CD4-positive, alpha-beta memory T cell (primary cell): Measurements from ENCODE around the gene BABAM2. TPM values are rescaled to one million over a fixed set of nuclear protein-coding genes. Genes with fewer than 3 reads are reported as not detected.
A peak's percentile ranks its signal among the peaks of the same experiment; 100 is the strongest.

Experiments used
- CTCF ChIA-PET: fragments of 350-600 bp; sonication (Branson Sonifier 250); formaldehyde crosslinking; loops from one replicate; lab custom pipeline; 2021; ENCODE audit warnings: inconsistent platforms; ENCODE audit not compliant: partially characterized antibody; lab: Charles Lee
- POLR2A ChIA-PET: fragments of 350-600 bp; sonication (Branson Sonifier 250); formaldehyde crosslinking; loops from one replicate; lab custom pipeline; 2021; ENCODE audit not compliant: partially characterized antibody; lab: Charles Lee
- DNase-seq, 5 donors: peaks; one replicate each; pipeline versions ENCODE4 v3.0.0 to v3.0.0-alpha.2; 2020 to 2022; ENCODE audit warnings: mixed read lengths in 1 of 5
- H3K27ac ChIP-seq: one replicate; pipeline ENCODE4 v1.7.0; 2013; ENCODE audit warnings: low read depth, low read length
- H3K27me3 ChIP-seq: 2 replicates; pipeline ENCODE4 v1.7.0; 2013; ENCODE audit warnings: mild to moderate bottlenecking, low read length, moderate library complexity; ENCODE audit not compliant: insufficient read depth
- H3K36me3 ChIP-seq: 2 replicates; pipeline ENCODE4 v1.7.0; 2013; ENCODE audit warnings: mild to moderate bottlenecking, low read length, moderate library complexity; ENCODE audit not compliant: insufficient read depth
- H3K4me1 ChIP-seq: 2 replicates; pipeline ENCODE4 v1.7.0; 2013; ENCODE audit warnings: mild to moderate bottlenecking, low read length, moderate library complexity; ENCODE audit not compliant: insufficient read depth
- H3K4me3 ChIP-seq, 2 donors: one replicate each; pipeline ENCODE4 v1.7.0; 2013; ENCODE audit warnings: low read length in 2 of 2, mild to moderate bottlenecking in 1 of 2
- H3K9me3 ChIP-seq, 2 donors: one replicate each; pipeline ENCODE4 v1.7.0; 2013; ENCODE audit warnings: low read length in 2 of 2, control low read depth in 1 of 2; ENCODE audit not compliant: control insufficient read depth in 1 of 2
- H3K27ac Mint-ChIP-seq, 7 donors: one replicate each; pipeline ENCODE4 v1.8.0; 2020 to 2021; ENCODE audit warnings: mixed read lengths in 7 of 7, mild to moderate bottlenecking in 6 of 7, inconsistent platforms in 3 of 7, moderate library complexity in 3 of 7
- H3K27me3 Mint-ChIP-seq, 2 donors: one replicate each; pipeline ENCODE4 v1.8.0; 2020 to 2021; ENCODE audit warnings: mixed read lengths in 2 of 2
- H3K36me3 Mint-ChIP-seq, 2 donors: one replicate each; pipeline ENCODE4 v1.8.0; 2020 to 2021; ENCODE audit warnings: mixed read lengths in 2 of 2, inconsistent platforms in 1 of 2, mild to moderate bottlenecking in 1 of 2
- H3K4me1 Mint-ChIP-seq, 4 donors: one replicate each; pipeline ENCODE4 v1.8.0; 2020 to 2021; ENCODE audit warnings: mixed read lengths in 4 of 4, mild to moderate bottlenecking in 1 of 4
- H3K4me3 Mint-ChIP-seq, 8 donors: one replicate each; pipeline ENCODE4 v1.8.0; 2020 to 2021; ENCODE audit warnings: mixed read lengths in 8 of 8, mild to moderate bottlenecking in 7 of 8, moderate library complexity in 6 of 8, inconsistent platforms in 3 of 8
- H3K9me3 Mint-ChIP-seq, 8 donors: one replicate each; pipeline ENCODE4 v1.8.0; 2020 to 2021; ENCODE audit warnings: mixed read lengths in 8 of 8, mild to moderate bottlenecking in 5 of 8, inconsistent platforms in 3 of 8, moderate library complexity in 1 of 8
- intact Hi-C: fragments of 100-400 bp; cut with micrococcal nuclease; formaldehyde crosslinking; loops from one replicate; pipeline ENCODE4 v1.15.1; 2023
- polyA plus RNA-seq, 2 donors: library from polyadenylated mRNA; unstranded; fragments of 300-500 nt; fragmentation: Illumina TruSeq; gene quantifications; one replicate each; pipeline ENCODE4 v1.2.3, GENCODE V29; 2021
- total RNA-seq, 2 experiments: library from RNA; stranded (reverse); gene quantifications; one replicate each; pipeline ENCODE4 v1.2.3, GENCODE V29; 2021

BABAM2 gene
- total and polyA plus RNA-seq, 4 experiments from 2014 or later: 37.3 to 60.1 (median 48.2) TPM

DNA sequence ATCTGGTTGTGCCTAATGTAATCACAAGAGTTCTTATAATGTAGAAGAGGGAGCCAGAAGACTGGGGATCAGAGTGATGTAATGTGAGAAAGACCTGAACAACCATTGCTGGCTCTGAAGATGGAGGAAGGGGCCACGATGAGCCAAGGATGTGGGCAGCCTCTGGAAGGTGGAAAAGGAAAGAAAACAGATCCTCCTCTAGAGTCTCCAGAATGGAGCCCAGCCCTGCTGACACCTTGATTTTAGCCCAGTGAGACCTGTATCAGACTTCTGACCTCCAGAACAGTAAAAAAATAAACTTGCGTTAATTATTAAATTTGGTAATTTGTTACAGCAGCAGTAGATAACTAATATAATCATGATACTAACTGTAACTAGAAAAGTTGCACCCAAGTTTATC lies 3.4 kb upstream of the BABAM2 start:
- Histone ChIP-seq H3K4me1 (peaks cover 25% of the 10 kb centered on the region), H3K9me3 (no peaks in the 10 kb centered on the region), H3K4me3 (no peak overlapping the region), H3K27me3 (no peaks in the 10 kb centered on the region), H3K27ac (no peak overlapping the region), H3K36me3 (no peaks in the 10 kb centered on the region)
- Mint-ChIP-seq H3K9me3 (peaks cover 0 to 9% (median 0%) of the 10 kb centered on the region in 8 donors), H3K4me3 (peak overlapping the region in 1 of 8 donors; percentile 15), H3K36me3 (peaks cover 0 to 17% of the 10 kb centered on the region in 2 donors), H3K4me1 (peaks cover 9 to 28% (median 23%) of the 10 kb centered on the region in 4 donors), H3K27ac (peak overlapping the region in 1 of 7 donors; percentile 61), H3K27me3 (peaks cover 1 to 5% of the 10 kb centered on the region in 2 donors)
- POLR2A ChIA-PET: no interaction called here
- CTCF ChIA-PET: no interaction called here
- intact Hi-C loops: no loop called here
- no peak for DNase-seq

DNA sequence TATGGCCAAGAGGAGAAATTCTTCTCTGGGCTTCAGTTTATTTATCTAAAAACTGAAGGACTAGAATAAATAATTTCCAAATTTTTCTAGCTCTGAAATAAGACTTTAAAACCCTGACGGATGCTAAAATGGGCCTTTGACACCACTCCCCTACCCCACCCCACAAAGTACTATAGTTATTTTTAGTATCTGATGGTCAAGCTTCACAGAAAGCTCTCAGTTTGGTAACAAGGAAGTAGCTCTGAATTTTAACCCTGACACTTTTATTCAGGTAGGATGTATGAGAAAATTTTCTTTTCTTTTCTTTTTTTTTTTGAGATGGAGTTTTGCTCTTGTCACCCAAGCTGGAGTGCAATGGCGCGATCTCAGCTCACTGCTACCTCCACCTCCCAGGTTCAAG lies 2.7 kb upstream of the BABAM2 start:
- H3K4me3 ChIP-seq: no peak overlapping the region
- ChIA-PET CTCF (no interaction called here), POLR2A (interaction anchor here (1.2 kb wide), 1 partner anchor 16 kb away, joined by 3 read pairs; no protein-coding TSS in a partner anchor)
- Mint-ChIP-seq H3K4me3 (no peak overlapping the region), H3K36me3 (peaks cover 0 to 17% of the 10 kb centered on the region in 2 donors), H3K27me3 (peaks cover 1 to 5% of the 10 kb centered on the region in 2 donors), H3K9me3 (peaks cover 0 to 9% (median 0%) of the 10 kb centered on the region in 8 donors), H3K4me1 (peaks cover 12 to 35% (median 29%) of the 10 kb centered on the region in 4 donors), H3K27ac (no peak overlapping the region)
- intact Hi-C loops: no loop called here
- H3K27ac ChIP-seq: no peak overlapping the region
- H3K9me3 ChIP-seq: no peaks in the 10 kb centered on the region
- H3K4me1 ChIP-seq: peaks cover 32% of the 10 kb centered on the region
- no peak for DNase-seq
- no peaks in the 10 kb centered on the region for H3K27me3 ChIP-seq
- H3K36me3 ChIP-seq: no peaks in the 10 kb centered on the region

DNA sequence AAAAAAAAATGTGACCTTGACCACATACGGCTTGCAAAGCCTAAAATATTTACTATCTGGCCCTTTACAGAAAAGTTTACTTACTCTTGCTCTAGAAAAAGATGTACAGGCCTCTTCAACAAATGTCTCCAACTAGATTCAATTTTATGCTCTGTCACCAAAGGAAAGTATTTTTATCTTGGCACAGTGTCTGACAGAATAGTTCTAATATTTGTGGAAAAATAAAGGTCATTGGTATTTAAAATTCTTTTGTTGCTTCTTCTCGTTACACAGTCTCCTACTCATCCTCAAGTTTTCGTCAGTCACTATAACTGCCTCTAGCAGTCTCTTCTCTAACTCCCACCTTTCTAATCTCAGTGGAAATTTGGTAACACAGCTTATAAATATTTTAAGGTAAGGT lies 1.7 kb upstream of the BABAM2 start:
- Histone ChIP-seq H3K4me3 (no peak overlapping the region), H3K9me3 (no peaks in the 10 kb centered on the region), H3K27me3 (no peaks in the 10 kb centered on the region), H3K27ac (no peak overlapping the region), H3K4me1 (peaks cover 40% of the 10 kb centered on the region), H3K36me3 (no peaks in the 10 kb centered on the region)
- ChIA-PET POLR2A (interaction anchor here (1.2 to 2.6 kb wide), 2 partner anchors 17 to 32 kb away, joined by 3 to 23 read pairs; no protein-coding TSS in a partner anchor), CTCF (no interaction called here)
- H3K9me3 Mint-ChIP-seq: peaks cover 0 to 9% (median 0%) of the 10 kb centered on the region in 8 donors
- H3K4me3 Mint-ChIP-seq: no peak overlapping the region
- peaks cover 18 to 42% (median 35%) of the 10 kb centered on the region in 4 donors for H3K4me1 Mint-ChIP-seq
- H3K27me3 Mint-ChIP-seq: peaks cover 1 to 5% of the 10 kb centered on the region in 2 donors
- H3K27ac Mint-ChIP-seq: peak overlapping the region in 3 of 7 donors; percentile 66 to 100 (median 84)
- peaks cover 0 to 23% of the 10 kb centered on the region in 2 donors for H3K36me3 Mint-ChIP-seq
- intact Hi-C loops: no loop called here
- no peak for DNase-seq

DNA sequence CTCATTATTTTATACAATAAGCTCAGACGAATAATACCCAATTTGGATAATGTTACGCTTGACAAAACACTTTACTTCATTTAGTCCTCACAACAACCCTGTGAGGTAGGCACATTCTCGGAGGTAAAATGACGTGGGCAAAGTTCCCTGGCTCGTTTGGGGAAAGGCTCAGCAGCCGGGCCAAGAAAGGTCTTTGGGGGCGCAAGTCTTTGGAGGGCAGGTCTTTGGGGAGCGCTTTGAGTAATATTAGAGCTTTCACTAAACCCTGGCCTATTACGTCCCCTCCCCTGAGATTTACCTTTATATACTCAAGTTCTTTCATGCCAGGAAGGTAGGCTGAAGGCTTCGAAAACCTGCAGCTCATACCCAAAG lies 769 bp upstream of the BABAM2 start:
- peaks cover 1 to 5% of the 10 kb centered on the region in 2 donors for H3K27me3 Mint-ChIP-seq
- Histone ChIP-seq H3K4me3 (peak overlapping the region; percentile 77 to 92), H3K36me3 (no peaks in the 10 kb centered on the region), H3K4me1 (peaks cover 45% of the 10 kb centered on the region), H3K9me3 (no peaks in the 10 kb centered on the region), H3K27me3 (no peaks in the 10 kb centered on the region), H3K27ac (peak overlapping the region; percentile 98)
- peak overlapping the region; percentile 99 to 100 (median 100) for H3K27ac Mint-ChIP-seq
- DNase-seq: no peak
- intact Hi-C loops: loop anchor here (1.0 to 10.0 kb wide), 8 partner anchors 31 to 1542 kb away; partner anchors contain the start of genes ADGRF3, FOSL2, MRPL33 and PPP1CB
- CTCF ChIA-PET: interaction anchor here (0.9 kb wide), 1 partner anchor 206 kb away, joined by 3 read pairs; no protein-coding TSS in a partner anchor
- peak overlapping the region; percentile 93 to 100 (median 98) for H3K4me3 Mint-ChIP-seq
- peaks cover 0 to 9% (median 0%) of the 10 kb centered on the region in 8 donors for H3K9me3 Mint-ChIP-seq
- H3K4me1 Mint-ChIP-seq: peaks cover 24 to 52% (median 44%) of the 10 kb centered on the region in 4 donors
- POLR2A ChIA-PET: interaction anchor here (0.8 to 2.6 kb wide), 9 partner anchors 31 to 513 kb away, joined by 3 to 23 read pairs (median 4); partner anchors contain the start of gene FOSL2
- peaks cover 1 to 32% of the 10 kb centered on the region in 2 donors for H3K36me3 Mint-ChIP-seq

DNA sequence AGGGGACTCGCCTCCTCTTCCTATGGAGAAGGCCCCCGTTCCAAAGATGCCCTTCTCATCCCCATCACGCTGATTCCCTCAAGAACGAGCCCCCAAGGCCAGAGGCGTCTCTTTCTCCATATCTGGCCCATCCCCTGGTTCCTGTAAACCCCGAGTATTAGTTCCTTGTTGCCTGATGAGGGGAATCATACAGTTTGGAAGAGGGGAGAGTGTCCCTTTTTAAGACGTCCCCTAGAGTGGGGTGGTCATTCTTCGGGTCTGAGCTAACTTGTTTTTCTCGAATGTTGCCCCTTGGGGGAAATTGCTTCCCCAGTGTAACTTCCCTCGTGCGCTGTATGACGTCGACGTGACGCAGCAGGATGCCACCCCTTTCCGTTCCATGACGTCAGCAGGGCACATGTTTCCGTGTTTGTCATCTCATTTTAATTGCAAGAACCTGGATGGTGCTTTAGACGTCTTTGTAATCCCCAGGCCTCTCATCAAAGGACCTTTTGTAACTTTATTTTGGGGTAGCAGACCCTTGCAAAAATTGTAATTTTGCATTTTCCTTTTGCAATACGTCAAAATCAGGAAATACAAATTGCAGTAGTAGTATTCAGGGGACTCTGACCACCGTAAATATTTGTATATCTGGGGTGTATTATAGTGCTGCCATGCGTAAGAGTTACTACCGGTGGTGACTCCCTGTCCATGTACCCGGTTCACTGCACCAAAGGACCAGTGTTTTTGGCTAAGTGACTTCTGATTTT lies 569 bp downstream of the BABAM2 start:
- Mint-ChIP-seq H3K9me3 (peaks cover 0 to 9% (median 0%) of the 10 kb centered on the region in 8 donors), H3K36me3 (peaks cover 14 to 43% of the 10 kb centered on the region in 2 donors), H3K27ac (peak overlapping the region; percentile 100), H3K4me1 (peaks cover 24 to 62% (median 49%) of the 10 kb centered on the region in 4 donors), H3K4me3 (peak overlapping the region; percentile 88 to 100 (median 97)), H3K27me3 (peaks cover 1 to 5% of the 10 kb centered on the region in 2 donors)
- H3K27ac ChIP-seq: peak overlapping the region; percentile 98
- intact Hi-C loops: loop anchor here (1.0 to 10.0 kb wide), 8 partner anchors 29 to 1544 kb away; partner anchors contain the start of genes ADGRF3, FOSL2, MRPL33 and PPP1CB
- H3K4me3 ChIP-seq: peak overlapping the region; percentile 92 to 99
- ChIA-PET CTCF (no interaction called here), POLR2A (interaction anchor here (0.6 to 2.6 kb wide), 10 partner anchors 26 to 511 kb away, joined by 3 to 23 read pairs (median 4); partner anchors contain the start of gene FOSL2)
- H3K36me3 ChIP-seq: peaks cover 1% of the 10 kb centered on the region
- peak; percentile 94 to 98 (median 95) for DNase-seq
- peaks cover 45% of the 10 kb centered on the region for H3K4me1 ChIP-seq
- H3K27me3 ChIP-seq: no peaks in the 10 kb centered on the region
- no peaks in the 10 kb centered on the region for H3K9me3 ChIP-seq

DNA sequence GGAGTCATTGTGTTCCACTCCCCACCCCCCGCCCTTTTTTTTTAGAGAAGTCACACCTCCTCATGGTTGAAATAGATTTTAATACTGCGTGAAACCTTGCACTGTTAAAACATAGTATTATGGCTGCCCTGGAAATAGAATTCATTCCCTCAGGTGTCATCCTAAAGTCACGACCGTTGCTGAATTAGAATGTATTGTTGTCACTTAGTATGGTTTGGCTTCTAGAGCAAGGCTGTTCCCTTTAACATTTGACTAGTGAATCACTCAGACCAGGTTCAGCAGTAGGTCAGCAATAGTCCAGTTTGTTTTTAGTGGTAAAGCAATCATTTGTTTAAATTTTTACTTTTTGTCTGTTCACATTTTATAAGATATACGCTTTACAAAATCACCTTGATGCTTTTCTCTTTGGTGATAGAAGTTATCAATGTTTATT lies 1.2 kb downstream of the BABAM2 start:
- Histone ChIP-seq H3K4me1 (peaks cover 49% of the 10 kb centered on the region), H3K27ac (peak overlapping the region; percentile 98), H3K9me3 (no peaks in the 10 kb centered on the region), H3K27me3 (no peaks in the 10 kb centered on the region), H3K36me3 (peaks cover 7% of the 10 kb centered on the region), H3K4me3 (peak overlapping the region; percentile 92 to 99)
- Mint-ChIP-seq H3K4me3 (peak overlapping the region; percentile 88 to 100 (median 97)), H3K27ac (peak overlapping the region; percentile 100), H3K27me3 (peaks cover 1 to 5% of the 10 kb centered on the region in 2 donors), H3K36me3 (peaks cover 19 to 48% of the 10 kb centered on the region in 2 donors), H3K4me1 (peaks cover 29 to 68% (median 52%) of the 10 kb centered on the region in 4 donors), H3K9me3 (peaks cover 0 to 9% (median 0%) of the 10 kb centered on the region in 8 donors)
- DNase-seq: peak in 2 of 5 donors; percentile 3 to 34
- ChIA-PET POLR2A (interaction anchor here (0.6 to 2.6 kb wide), 6 partner anchors 26 to 511 kb away, joined by 3 to 23 read pairs (median 7); partner anchors contain the start of gene FOSL2), CTCF (no interaction called here)
- intact Hi-C loops: loop anchor here (5.0 to 10.0 kb wide), 3 partner anchors 731 to 1544 kb away; partner anchors contain the start of genes ADGRF3, PPP1CB and SELENOI
